ENCODE measurements around the gene CPT1B.

DNA sequence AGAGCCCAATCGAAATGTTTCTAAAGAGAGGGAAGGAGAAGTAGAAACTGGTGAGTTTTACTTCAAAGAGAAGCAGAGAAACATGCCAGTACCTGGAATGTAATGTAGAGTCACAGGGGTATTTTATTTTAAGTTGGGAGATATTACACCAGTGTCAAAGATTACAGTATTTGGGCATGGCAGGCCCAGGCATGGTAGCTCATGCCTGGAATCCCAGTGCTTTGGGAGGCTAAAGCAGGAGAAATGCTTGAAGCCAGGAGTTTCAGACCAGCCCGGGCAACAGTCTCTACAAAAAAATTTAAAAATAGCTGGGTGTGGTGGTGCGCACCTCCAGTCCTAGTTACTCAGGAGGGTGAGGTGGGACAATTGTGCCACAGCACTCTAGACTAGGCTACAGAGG is 18.2 kb downstream of the CPT1B start:
- TF ChIP-seq, protein P1, sequence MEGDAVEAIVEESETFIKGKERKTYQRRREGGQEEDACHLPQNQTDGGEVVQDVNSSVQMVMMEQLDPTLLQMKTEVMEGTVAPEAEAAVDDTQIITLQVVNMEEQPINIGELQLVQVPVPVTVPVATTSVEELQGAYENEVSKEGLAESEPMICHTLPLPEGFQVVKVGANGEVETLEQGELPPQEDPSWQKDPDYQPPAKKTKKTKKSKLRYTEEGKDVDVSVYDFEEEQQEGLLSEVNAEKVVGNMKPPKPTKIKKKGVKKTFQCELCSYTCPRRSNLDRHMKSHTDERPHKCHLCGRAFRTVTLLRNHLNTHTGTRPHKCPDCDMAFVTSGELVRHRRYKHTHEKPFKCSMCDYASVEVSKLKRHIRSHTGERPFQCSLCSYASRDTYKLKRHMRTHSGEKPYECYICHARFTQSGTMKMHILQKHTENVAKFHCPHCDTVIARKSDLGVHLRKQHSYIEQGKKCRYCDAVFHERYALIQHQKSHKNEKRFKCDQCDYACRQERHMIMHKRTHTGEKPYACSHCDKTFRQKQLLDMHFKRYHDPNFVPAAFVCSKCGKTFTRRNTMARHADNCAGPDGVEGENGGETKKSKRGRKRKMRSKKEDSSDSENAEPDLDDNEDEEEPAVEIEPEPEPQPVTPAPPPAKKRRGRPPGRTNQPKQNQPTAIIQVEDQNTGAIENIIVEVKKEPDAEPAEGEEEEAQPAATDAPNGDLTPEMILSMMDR (IDR thresholded peaks at IDR 0.05) = no peak
- TF ChIP-seq POLR2AphosphoS5 (IDR thresholded peaks at IDR 0.05) = no peak
